PC-9 (cell line): ENCODE results near the gene TMEM117. TPM values are rescaled to one million over a fixed set of nuclear protein-coding genes. Genes with fewer than 3 reads are reported as not detected.

Experiments
- BruUV-seq: library from RNA; stranded (reverse); fragments of 400-500 nt; replicated peaks from 2 replicates; lab custom pipeline; 2021; lab: Mats Ljungman, UMichigan
- CTCF ChIA-PET: fragments of 300-600 bp; sonication (Branson Sonifier 250); formaldehyde crosslinking; loops from one replicate; lab custom pipeline; 2022; ENCODE audit warnings: antibody characterized with exemption; lab: Charles Lee
- POLR2A ChIA-PET: fragments of 300-600 bp; sonication (Branson Sonifier 250); formaldehyde crosslinking; loops from one replicate; lab custom pipeline; 2022; ENCODE audit warnings: antibody characterized with exemption; ENCODE audit not compliant: unreplicated experiment; lab: Charles Lee
- DNase-seq, 2 experiments: peaks; one replicate each; pipeline versions ENCODE4 v3.0.0 to v3.0.0-alpha.2; 2015 to 2022; ENCODE audit warnings: mixed read lengths in 1 of 2
- H2AFZ ChIP-seq: fragments of 200-600 bp; sonication (generic); 2 replicates; pipeline ENCODE4 v1.8.1; 2017; ENCODE audit warnings: antibody characterized with exemption
- H3F3A ChIP-seq: fragments of 200-600 bp; sonication (generic); 2 replicates; pipeline ENCODE4 v1.8.1; 2017; ENCODE audit warnings: antibody characterized with exemption, mild to moderate bottlenecking, low read depth; ENCODE audit not compliant: insufficient read depth
- H3K27ac ChIP-seq: fragments of 200-600 bp; sonication (generic); 2 replicates; pipeline ENCODE4 v1.6.1; 2016; ENCODE audit warnings: mixed run types
- H3K27me3 ChIP-seq: fragments of 200-600 bp; sonication (generic); 2 replicates; pipeline ENCODE4 v1.6.1; 2016; ENCODE audit warnings: low read depth, mixed run types; ENCODE audit not compliant: insufficient read depth
- H3K36me3 ChIP-seq: fragments of 200-600 bp; sonication (generic); 2 replicates; pipeline ENCODE4 v1.6.1; 2016; ENCODE audit warnings: low read depth, mixed run types
- H3K4me1 ChIP-seq: fragments of 200-600 bp; sonication (generic); replicated peaks from 2 replicates; pipeline ENCODE4 v1.6.1; 2016; ENCODE audit warnings: mixed run types; ENCODE audit not compliant: insufficient read depth
- H3K4me2 ChIP-seq: fragments of 200-600 bp; sonication (generic); 2 replicates; pipeline ENCODE4 v1.6.1; 2017; ENCODE audit warnings: mixed run types
- H3K4me3 ChIP-seq: fragments of 200-600 bp; sonication (generic); 2 replicates; pipeline ENCODE4 v1.6.1; 2016; ENCODE audit warnings: mixed run types
- H3K79me2 ChIP-seq: fragments of 200-600 bp; sonication (generic); 2 replicates; pipeline ENCODE4 v1.6.1; 2017; ENCODE audit warnings: low read depth, mixed run types
- H3K9me2 ChIP-seq: fragments of 200-600 bp; sonication (generic); 2 replicates; pipeline ENCODE4 v1.8.1; 2017; ENCODE audit warnings: mild to moderate bottlenecking; ENCODE audit not compliant: insufficient read depth
- H3K9me3 ChIP-seq: fragments of 200-600 bp; sonication (generic); 2 replicates; pipeline ENCODE4 v1.8.1; 2016; ENCODE audit warnings: low read depth; ENCODE audit not compliant: insufficient read depth
- H4K20me1 ChIP-seq: fragments of 200-600 bp; sonication (generic); 2 replicates; pipeline ENCODE4 v1.8.1; 2017; ENCODE audit not compliant: insufficient read depth
- EZH2 ChIP-seq: fragments of 200-600 bp; sonication (generic); IDR thresholded peaks from 2 replicates; pipeline ENCODE4 v1.8.0; 2017; ENCODE audit warnings: antibody characterized with exemption, low read depth
- intact Hi-C: fragments of 100-400 bp; cut with micrococcal nuclease; formaldehyde crosslinking; loops from one replicate; pipeline ENCODE4 v1.10.0; 2022; ENCODE audit not compliant: unreplicated experiment
- total RNA-seq: library from RNA; stranded (reverse); gene quantifications from 2 replicates; pipeline ENCODE4 v1.2.3, GENCODE V29; 2021
- TF ChIP-seq, protein P1 (sequence below): fragments of 200-600 bp; sonication (generic); conservative IDR thresholded peaks from 2 replicates; pipeline ENCODE4 v1.6.1; 2017; ENCODE audit warnings: mixed run types, antibody characterized with exemption, mild to moderate bottlenecking, moderate library complexity

TMEM117 gene
- total RNA-seq, 1 experiment from 2014 or later, result 2.0 TPM

GRCh38 chr12:43883311-43883710, 47.4 kb downstream of the TMEM117 start:
- no peaks in the 10 kb centered on the region for H3K36me3 ChIP-seq
- no peaks in the 10 kb centered on the region; the same call in 1 of the 2 replicates for H4K20me1 ChIP-seq
- no peaks in the 10 kb centered on the region for H3K79me2 ChIP-seq
- H3K4me1 ChIP-seq, result no peaks in the 10 kb centered on the region
- BruUV-seq, result no TSS peak
- no peaks in the 10 kb centered on the region for H3K9me3 ChIP-seq
- H3K27me3 ChIP-seq, result no peaks in the 10 kb centered on the region
- no peak overlapping the region for H2AFZ ChIP-seq
- intact Hi-C loops, result loop anchor here (2.0 to 5.0 kb wide), 3 partner anchors 76 to 533 kb away; partner anchors contain the start of gene TWF1
- no peaks in the 10 kb centered on the region for H3F3A ChIP-seq
- H3K27ac ChIP-seq, result no peak overlapping the region
- no peak overlapping the region for H3K4me2 ChIP-seq
- no peak overlapping the region for H3K4me3 ChIP-seq
- no peak for DNase-seq
- TF ChIP-seq EZH2, result no peak
- TF ChIP-seq, protein P1, sequence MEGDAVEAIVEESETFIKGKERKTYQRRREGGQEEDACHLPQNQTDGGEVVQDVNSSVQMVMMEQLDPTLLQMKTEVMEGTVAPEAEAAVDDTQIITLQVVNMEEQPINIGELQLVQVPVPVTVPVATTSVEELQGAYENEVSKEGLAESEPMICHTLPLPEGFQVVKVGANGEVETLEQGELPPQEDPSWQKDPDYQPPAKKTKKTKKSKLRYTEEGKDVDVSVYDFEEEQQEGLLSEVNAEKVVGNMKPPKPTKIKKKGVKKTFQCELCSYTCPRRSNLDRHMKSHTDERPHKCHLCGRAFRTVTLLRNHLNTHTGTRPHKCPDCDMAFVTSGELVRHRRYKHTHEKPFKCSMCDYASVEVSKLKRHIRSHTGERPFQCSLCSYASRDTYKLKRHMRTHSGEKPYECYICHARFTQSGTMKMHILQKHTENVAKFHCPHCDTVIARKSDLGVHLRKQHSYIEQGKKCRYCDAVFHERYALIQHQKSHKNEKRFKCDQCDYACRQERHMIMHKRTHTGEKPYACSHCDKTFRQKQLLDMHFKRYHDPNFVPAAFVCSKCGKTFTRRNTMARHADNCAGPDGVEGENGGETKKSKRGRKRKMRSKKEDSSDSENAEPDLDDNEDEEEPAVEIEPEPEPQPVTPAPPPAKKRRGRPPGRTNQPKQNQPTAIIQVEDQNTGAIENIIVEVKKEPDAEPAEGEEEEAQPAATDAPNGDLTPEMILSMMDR, result no peak
- ChIA-PET POLR2A (interaction anchor here (1.0 kb wide), 1 partner anchor 167 kb away, joined by 5 read pairs; no protein-coding TSS in a partner anchor), CTCF (interaction anchor here (1.4 to 1.6 kb wide), 2 partner anchors 107 to 534 kb away, joined by 4 to 13 read pairs; no protein-coding TSS in a partner anchor)
- no peaks in the 10 kb centered on the region for H3K9me2 ChIP-seq

GRCh38 chr12:43883748-43884147, 47.9 kb downstream of the TMEM117 start:
- Histone ChIP-seq H3K27ac (no peak overlapping the region), H3K4me1 (no peaks in the 10 kb centered on the region), H3K9me2 (no peaks in the 10 kb centered on the region), H3K36me3 (no peaks in the 10 kb centered on the region), H3K4me2 (no peak overlapping the region), H4K20me1 (no peaks in the 10 kb centered on the region; the same call in 1 of the 2 replicates), H3K27me3 (no peaks in the 10 kb centered on the region), H3K4me3 (no peak overlapping the region), H3F3A (no peaks in the 10 kb centered on the region), H2AFZ (no peak overlapping the region), H3K9me3 (no peaks in the 10 kb centered on the region), H3K79me2 (no peaks in the 10 kb centered on the region)
- BruUV-seq, result no TSS peak
- TF ChIP-seq EZH2, result no peak
- TF ChIP-seq, protein P1, result no peak
- intact Hi-C loops, result loop anchor here (2.0 to 5.0 kb wide), 3 partner anchors 76 to 533 kb away; partner anchors contain the start of gene TWF1
- no peak for DNase-seq
- ChIA-PET POLR2A (no interaction called here), CTCF (interaction anchor here (0.6 kb wide), 1 partner anchor 14 kb away, joined by 4 read pairs; no protein-coding TSS in a partner anchor)

DNA sequence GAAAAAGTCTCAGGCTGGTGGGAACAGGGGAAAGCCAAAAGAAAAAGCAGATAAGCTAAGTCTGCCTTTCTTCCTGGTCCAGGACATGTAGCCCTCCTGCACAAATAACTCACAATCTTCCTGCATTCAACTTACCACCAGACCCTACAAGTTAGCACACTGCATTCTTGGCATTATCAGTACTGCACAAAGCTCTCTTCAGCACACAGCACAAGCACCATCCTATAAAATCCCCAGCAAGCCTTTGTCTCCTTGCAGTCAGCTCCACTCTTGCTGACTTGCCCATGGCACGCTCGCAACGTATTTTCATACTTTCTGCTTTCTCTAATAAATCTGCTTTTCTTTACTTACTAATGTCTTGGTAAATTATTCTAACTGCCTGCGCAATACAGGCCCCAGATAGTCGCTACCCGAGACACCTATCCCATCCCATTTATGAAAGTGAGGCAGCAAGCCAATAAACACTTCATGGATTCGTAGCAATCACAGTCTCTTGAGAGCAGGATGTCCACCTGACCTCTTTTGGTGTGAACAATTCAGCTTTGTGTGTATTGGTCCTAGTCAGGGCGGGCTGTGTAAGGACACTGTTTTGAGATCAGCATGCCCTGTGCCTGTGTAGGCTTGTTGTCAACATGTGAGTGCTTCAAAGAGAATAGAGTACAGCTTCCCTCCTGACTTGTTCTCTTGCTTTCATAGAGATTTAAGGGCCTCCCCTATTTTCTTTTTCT, 49.0 kb downstream of the TMEM117 start:
- Histone ChIP-seq H3K27me3 (no peaks in the 10 kb centered on the region), H3K9me2 (peaks cover 4% of the 10 kb centered on the region; the same call in 1 of the 2 replicates), H3K36me3 (no peaks in the 10 kb centered on the region), H3K79me2 (no peaks in the 10 kb centered on the region), H3K27ac (no peak overlapping the region), H3K4me2 (no peak overlapping the region), H3K9me3 (no peaks in the 10 kb centered on the region), H3F3A (no peaks in the 10 kb centered on the region), H3K4me3 (no peak overlapping the region), H4K20me1 (no peaks in the 10 kb centered on the region; the same call in 1 of the 2 replicates), H3K4me1 (no peaks in the 10 kb centered on the region), H2AFZ (no peak overlapping the region)
- TF ChIP-seq EZH2, result no peak
- TF ChIP-seq, protein P1, result no peak
- intact Hi-C loops, result loop anchor here (5.0 kb wide), 2 partner anchors 78 to 438 kb away; partner anchors contain the start of gene TWF1
- POLR2A ChIA-PET, result no interaction called here
- no TSS peak for BruUV-seq
- CTCF ChIA-PET, result interaction anchor here (0.6 to 0.7 kb wide), 3 partner anchors 13 to 99 kb away, joined by 3 to 4 read pairs (median 4); no protein-coding TSS in a partner anchor
- no peak for DNase-seq
